Measurements from ENCODE around the gene ATP8A2.

- TF ChIP-seq CTCF (IDR thresholded peaks at IDR 0.05) (no peak), EZH2 (IDR thresholded peaks at IDR 0.05) (no peak)
Measured at GRCh38 chr13:25800523-25800922, 428.7 kb downstream of the ATP8A2 start.

Measured in neural progenitor cell (in vitro differentiated cells).